HEK293 (cell line): ENCODE measurements around the gene LMAN2L.

Experiments
- CTCF ChIA-PET: fragments of 350-600 bp; formaldehyde crosslinking; extraction: SDS; loops from one replicate; lab custom pipeline; 2021; ENCODE audit warnings: antibody characterized with exemption; lab: Yijun Ruan, JAX
- POLR2A ChIA-PET: fragments of 300-600 bp; formaldehyde crosslinking; extraction: SDS; loops from one replicate; lab custom pipeline; 2020; ENCODE audit warnings: antibody characterized with exemption, inconsistent platforms; lab: Yijun Ruan, JAX
- H3K27ac ChIP-seq: fragments of 200-500 bp; sonication (Bioruptor generic); 2 replicates; pipeline ENCODE4 v1.5.1; 2014; ENCODE audit warnings: low read depth, low read length, control low read depth, inconsistent platforms; ENCODE audit errors: extremely low read depth
- H3K36me3 ChIP-seq, 2 experiments: fragments of 200-500 bp in 1 of 2; sonication (Bioruptor generic) in 1 of 2; 1 replicate in 1 of 2; 2 replicates in 1 of 2; pipeline ENCODE4 v1.5.1; 2014 to 2017; ENCODE audit warnings: inconsistent platforms in 2 of 2, low read length in 2 of 2; ENCODE audit not compliant: control insufficient read depth in 2 of 2, insufficient read depth in 1 of 2
- H3K4me1 ChIP-seq: fragments of 200-500 bp; sonication (Bioruptor generic); 2 replicates; pipeline ENCODE4 v1.5.1; 2014; ENCODE audit warnings: mild to moderate bottlenecking, low read length, inconsistent platforms; ENCODE audit not compliant: control insufficient read depth, insufficient read depth
- H3K4me3 ChIP-seq: 2 replicates; pipeline ENCODE4 v1.5.1; 2011; ENCODE audit warnings: low read depth, mild to moderate bottlenecking, control low read depth, low read length, moderate library complexity
- H3K9me3 ChIP-seq: fragments of 200-500 bp; sonication (Bioruptor generic); 2 replicates; pipeline ENCODE4 v1.5.1; 2014; ENCODE audit warnings: low read depth, low read length, inconsistent platforms; ENCODE audit not compliant: control insufficient read depth, insufficient read depth
- MEIS1 ChIP-seq: sonication (generic); formaldehyde crosslinking; IDR thresholded peaks from 2 replicates; pipeline ENCODE4 v1.8.1; 2022; ENCODE audit warnings: missing genetic modification reagents, mild to moderate bottlenecking, borderline replicate concordance
- MZF1 ChIP-seq: fragments of 450-650 bp; formaldehyde crosslinking; IDR thresholded peaks from 2 replicates; pipeline ENCODE4 v1.5.1; 2017; ENCODE audit warnings: missing biosample characterization, missing genetic modification characterization, borderline replicate concordance
- PRDM10 ChIP-seq: fragments of 450-650 bp; formaldehyde crosslinking; IDR thresholded peaks from 2 replicates; pipeline ENCODE4 v1.5.1; 2016; ENCODE audit warnings: missing biosample characterization, missing genetic modification characterization
- SP2 ChIP-seq: fragments of 450-650 bp; formaldehyde crosslinking; IDR thresholded peaks from 2 replicates; pipeline ENCODE4 v1.5.1; 2016; ENCODE audit warnings: missing biosample characterization, missing genetic modification characterization
- SP7 ChIP-seq: fragments of 450-650 bp; formaldehyde crosslinking; IDR thresholded peaks from 2 replicates; pipeline ENCODE4 v1.5.1; 2016; ENCODE audit warnings: missing biosample characterization, missing genetic modification characterization
- TSHZ1 ChIP-seq: fragments of 450-650 bp; formaldehyde crosslinking; IDR thresholded peaks from 2 replicates; pipeline ENCODE4 v1.5.1; 2016; ENCODE audit warnings: missing biosample characterization, missing genetic modification characterization, borderline replicate concordance
- ZEB2 ChIP-seq: fragments of 450-650 bp; formaldehyde crosslinking; IDR thresholded peaks from 2 replicates; pipeline ENCODE4 v1.5.1; 2016; ENCODE audit warnings: missing biosample characterization, missing genetic modification characterization
- ZNF112 ChIP-seq: fragments of 450-650 bp; formaldehyde crosslinking; IDR thresholded peaks from 2 replicates; pipeline ENCODE4 v1.5.0; 2017; ENCODE audit warnings: missing biosample characterization, missing genetic modification characterization
- ZNF174 ChIP-seq: fragments of 450-650 bp; formaldehyde crosslinking; IDR thresholded peaks from 2 replicates; pipeline ENCODE4 v1.5.0; 2017; ENCODE audit warnings: missing biosample characterization, mild to moderate bottlenecking, missing genetic modification characterization
- ZNF184 ChIP-seq: fragments of 450-650 bp; IDR thresholded peaks from 2 replicates; pipeline ENCODE4 v1.5.1; 2018; ENCODE audit warnings: missing biosample characterization, mild to moderate bottlenecking, missing genetic modification characterization
- ZNF202 ChIP-seq: fragments of 450-650 bp; formaldehyde crosslinking; IDR thresholded peaks from 2 replicates; pipeline ENCODE4 v1.5.1; 2016; ENCODE audit warnings: missing biosample characterization, missing genetic modification characterization, borderline replicate concordance
- ZNF24 ChIP-seq: fragments of 450-650 bp; formaldehyde crosslinking; IDR thresholded peaks from 2 replicates; pipeline ENCODE4 v1.5.1; 2016; ENCODE audit warnings: missing biosample characterization, missing genetic modification characterization
- ZNF341 ChIP-seq: fragments of 450-650 bp; formaldehyde crosslinking; IDR thresholded peaks from 2 replicates; pipeline ENCODE4; 2016; ENCODE audit warnings: low read depth, missing biosample characterization, missing genetic modification characterization
- ZNF37A ChIP-seq: fragments of 450-650 bp; IDR thresholded peaks from 2 replicates; pipeline ENCODE4 v1.5.1; 2018; ENCODE audit warnings: missing biosample characterization, missing genetic modification characterization
- ZNF404 ChIP-seq: fragments of 450-650 bp; formaldehyde crosslinking; IDR thresholded peaks from 2 replicates; pipeline ENCODE4 v1.5.1; 2017; ENCODE audit warnings: missing biosample characterization, missing genetic modification characterization
- ZNF473 ChIP-seq: fragments of 450-650 bp; formaldehyde crosslinking; IDR thresholded peaks from 2 replicates; pipeline ENCODE4 v1.5.1; 2017; ENCODE audit warnings: missing biosample characterization, missing genetic modification characterization
- ZNF585B ChIP-seq: fragments of 450-650 bp; formaldehyde crosslinking; IDR thresholded peaks from 2 replicates; pipeline ENCODE4 v1.5.1; 2016; ENCODE audit warnings: missing biosample characterization, missing genetic modification characterization
- ZNF610 ChIP-seq: fragments of 450-650 bp; formaldehyde crosslinking; IDR thresholded peaks from 2 replicates; pipeline ENCODE4 v1.5.1; 2016; ENCODE audit warnings: missing biosample characterization, missing genetic modification characterization, borderline replicate concordance
- ZNF670 ChIP-seq: fragments of 450-650 bp; formaldehyde crosslinking; IDR thresholded peaks from 2 replicates; pipeline ENCODE4 v1.5.1; 2016; ENCODE audit warnings: missing biosample characterization, missing genetic modification characterization, low read depth
- ZNF701 ChIP-seq: fragments of 450-650 bp; formaldehyde crosslinking; IDR thresholded peaks from 2 replicates; pipeline ENCODE4 v1.5.1; 2016; ENCODE audit warnings: missing biosample characterization, missing genetic modification characterization
- ZNF76 ChIP-seq: fragments of 450-650 bp; formaldehyde crosslinking; IDR thresholded peaks from 2 replicates; pipeline ENCODE4; 2016; ENCODE audit warnings: low read depth, missing biosample characterization, missing genetic modification characterization, borderline replicate concordance
- TF ChIP-seq, protein P1 (sequence below): fragments of 450-650 bp; formaldehyde crosslinking; IDR thresholded peaks from 2 replicates; pipeline ENCODE4 v1.5.1; 2016; ENCODE audit warnings: missing biosample characterization, missing genetic modification characterization
- TF ChIP-seq, protein P2 (sequence below): fragments of 450-650 bp; formaldehyde crosslinking; IDR thresholded peaks from 2 replicates; pipeline ENCODE4; 2016; ENCODE audit warnings: missing biosample characterization, missing genetic modification characterization
- TF ChIP-seq, protein P3 (sequence below): fragments of 450-650 bp; formaldehyde crosslinking; IDR thresholded peaks from 2 replicates; pipeline ENCODE4 v1.5.1; 2016; ENCODE audit warnings: missing biosample characterization, missing genetic modification characterization

LMAN2L gene

GRCh38 chr2:96787411-96787810 lies 47.5 kb upstream of the LMAN2L start (continued):
- no peak for TF ChIP-seq PRDM10 (tag by site-specific recombination)
- no peak for TF ChIP-seq MZF1 (tag by site-specific recombination)
- no peak for TF ChIP-seq ZNF24 (tag by site-specific recombination)
- no peak for TF ChIP-seq ZNF202 (tag by site-specific recombination)
- TF ChIP-seq, protein P1, sequence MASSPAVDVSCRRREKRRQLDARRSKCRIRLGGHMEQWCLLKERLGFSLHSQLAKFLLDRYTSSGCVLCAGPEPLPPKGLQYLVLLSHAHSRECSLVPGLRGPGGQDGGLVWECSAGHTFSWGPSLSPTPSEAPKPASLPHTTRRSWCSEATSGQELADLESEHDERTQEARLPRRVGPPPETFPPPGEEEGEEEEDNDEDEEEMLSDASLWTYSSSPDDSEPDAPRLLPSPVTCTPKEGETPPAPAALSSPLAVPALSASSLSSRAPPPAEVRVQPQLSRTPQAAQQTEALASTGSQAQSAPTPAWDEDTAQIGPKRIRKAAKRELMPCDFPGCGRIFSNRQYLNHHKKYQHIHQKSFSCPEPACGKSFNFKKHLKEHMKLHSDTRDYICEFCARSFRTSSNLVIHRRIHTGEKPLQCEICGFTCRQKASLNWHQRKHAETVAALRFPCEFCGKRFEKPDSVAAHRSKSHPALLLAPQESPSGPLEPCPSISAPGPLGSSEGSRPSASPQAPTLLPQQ (tag by site-specific recombination) = no peak
- TF ChIP-seq ZNF112 (tag by site-specific recombination) = no peak
- TF ChIP-seq, protein P2, sequence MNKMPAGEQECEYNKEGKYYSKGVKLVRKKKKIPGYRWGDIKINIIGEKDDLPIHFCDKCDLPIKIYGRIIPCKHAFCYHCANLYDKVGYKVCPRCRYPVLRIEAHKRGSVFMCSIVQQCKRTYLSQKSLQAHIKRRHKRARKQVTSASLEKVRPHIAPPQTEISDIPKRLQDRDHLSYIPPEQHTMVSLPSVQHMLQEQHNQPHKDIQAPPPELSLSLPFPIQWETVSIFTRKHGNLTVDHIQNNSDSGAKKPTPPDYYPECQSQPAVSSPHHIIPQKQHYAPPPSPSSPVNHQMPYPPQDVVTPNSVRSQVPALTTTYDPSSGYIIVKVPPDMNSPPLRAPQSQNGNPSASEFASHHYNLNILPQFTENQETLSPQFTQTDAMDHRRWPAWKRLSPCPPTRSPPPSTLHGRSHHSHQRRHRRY (tag by site-specific recombination) = no peak
- no peak for TF ChIP-seq MEIS1 (CRISPR knock-in tag)

- peaks cover 10% of the 10 kb centered on the region for H3K4me1 ChIP-seq
- H3K9me3 ChIP-seq = no peaks in the 10 kb centered on the region
- H3K27ac ChIP-seq = no peak overlapping the region
- no peaks in the 10 kb centered on the region; a peak in 1 of 3 replicates for H3K36me3 ChIP-seq
- TF ChIP-seq ZNF341 (tag by site-specific recombination) (no peak), ZNF37A (tag by site-specific recombination) (no peak), ZNF404 (no peak), ZEB2 (tag by site-specific recombination) (no peak), ZNF585B (tag by site-specific recombination) (no peak), ZNF473 (tag by site-specific recombination) (no peak)
- TF ChIP-seq, protein P3, sequence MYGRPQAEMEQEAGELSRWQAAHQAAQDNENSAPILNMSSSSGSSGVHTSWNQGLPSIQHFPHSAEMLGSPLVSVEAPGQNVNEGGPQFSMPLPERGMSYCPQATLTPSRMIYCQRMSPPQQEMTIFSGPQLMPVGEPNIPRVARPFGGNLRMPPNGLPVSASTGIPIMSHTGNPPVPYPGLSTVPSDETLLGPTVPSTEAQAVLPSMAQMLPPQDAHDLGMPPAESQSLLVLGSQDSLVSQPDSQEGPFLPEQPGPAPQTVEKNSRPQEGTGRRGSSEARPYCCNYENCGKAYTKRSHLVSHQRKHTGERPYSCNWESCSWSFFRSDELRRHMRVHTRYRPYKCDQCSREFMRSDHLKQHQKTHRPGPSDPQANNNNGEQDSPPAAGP = no peak
- ChIA-PET POLR2A (no interaction called here), CTCF (interaction anchor here (0.6 to 1.3 kb wide), 4 partner anchors 17 to 32 kb away, joined by 3 to 5 read pairs (median 4); no protein-coding TSS in a partner anchor)
- no peak overlapping the region for H3K4me3 ChIP-seq
Observed at GRCh38 chr2:96783388-96783787, 43.5 kb upstream of the LMAN2L start.

DNA sequence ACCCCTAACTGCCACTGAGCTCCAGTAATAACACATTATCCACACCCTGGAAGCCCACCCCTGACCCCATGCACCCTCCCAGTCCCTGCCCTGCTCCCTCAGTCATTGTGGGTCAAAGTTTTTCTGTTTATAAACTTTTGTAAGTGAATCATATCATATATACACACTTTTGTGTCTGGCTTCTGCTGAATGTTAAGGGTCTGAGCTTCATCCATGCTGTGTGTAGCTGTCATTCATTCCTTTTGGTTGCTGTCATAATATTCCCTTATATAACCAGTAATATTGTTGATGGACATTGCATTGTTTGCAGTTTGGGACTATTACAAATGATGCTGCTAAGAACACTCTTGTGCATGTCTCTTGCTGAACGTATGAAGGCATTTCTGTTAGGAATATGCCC lies 35.3 kb upstream of the LMAN2L start:
- Histone ChIP-seq H3K27ac (no peak overlapping the region), H3K9me3 (no peaks in the 10 kb centered on the region), H3K36me3 (peaks cover 0 to 15% of the 10 kb centered on the region in 2 experiments; a peak in 2 of 3 replicates), H3K4me1 (no peaks in the 10 kb centered on the region), H3K4me3 (no peak overlapping the region)
- ChIA-PET CTCF (interaction anchor here (0.6 to 4.3 kb wide), 2 partner anchors 8 to 12 kb away, joined by 3 to 48 read pairs; partner anchors contain the start of gene CNNM4), POLR2A (interaction anchor here (0.6 kb wide), 1 partner anchor 11 kb away, joined by 3 read pairs; no protein-coding TSS in a partner anchor)
- TF ChIP-seq ZNF184 = no peak
- no peak for TF ChIP-seq ZNF174 (tag by site-specific recombination)
- no peak for TF ChIP-seq SP2 (tag by site-specific recombination)
- TF ChIP-seq ZNF610 (tag by site-specific recombination) = no peak
- TF ChIP-seq ZNF670 = no peak
- TF ChIP-seq ZNF701 (tag by site-specific recombination) = no peak
- no peak for TF ChIP-seq ZNF585B (tag by site-specific recombination)
- TF ChIP-seq SP7 = no peak
- no peak for TF ChIP-seq ZNF76 (tag by site-specific recombination)
- TF ChIP-seq TSHZ1 = no peak
